ENCODE results near the gene SELENOO. TPM values are rescaled to one million over a fixed set of nuclear protein-coding genes. Genes with fewer than 3 reads are reported as not detected.

SELENOO gene
- total RNA-seq, 1 donor from 2014 or later = 15.0 TPM

DNA sequence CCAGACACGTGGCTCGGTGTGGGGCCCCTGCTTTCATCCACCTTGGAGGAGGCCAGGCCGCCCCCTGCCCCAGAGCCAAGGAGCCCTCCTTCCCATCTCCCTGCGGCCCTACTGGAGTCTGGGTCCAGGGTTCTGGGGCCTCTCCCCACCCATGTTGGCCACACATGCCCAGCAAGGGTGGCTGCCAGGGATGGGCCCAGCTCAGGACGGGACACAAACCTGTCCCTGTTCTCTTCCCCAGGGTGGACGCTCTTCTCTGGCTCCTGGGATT lies 25.7 kb upstream of the SELENOO start:
- no peaks in the 10 kb centered on the region for H3K36me3 ChIP-seq
- H3K4me3 ChIP-seq = no peak overlapping the region
- intact Hi-C loops (cut with micrococcal nuclease) = no loop called here
- TF ChIP-seq, protein P1, sequence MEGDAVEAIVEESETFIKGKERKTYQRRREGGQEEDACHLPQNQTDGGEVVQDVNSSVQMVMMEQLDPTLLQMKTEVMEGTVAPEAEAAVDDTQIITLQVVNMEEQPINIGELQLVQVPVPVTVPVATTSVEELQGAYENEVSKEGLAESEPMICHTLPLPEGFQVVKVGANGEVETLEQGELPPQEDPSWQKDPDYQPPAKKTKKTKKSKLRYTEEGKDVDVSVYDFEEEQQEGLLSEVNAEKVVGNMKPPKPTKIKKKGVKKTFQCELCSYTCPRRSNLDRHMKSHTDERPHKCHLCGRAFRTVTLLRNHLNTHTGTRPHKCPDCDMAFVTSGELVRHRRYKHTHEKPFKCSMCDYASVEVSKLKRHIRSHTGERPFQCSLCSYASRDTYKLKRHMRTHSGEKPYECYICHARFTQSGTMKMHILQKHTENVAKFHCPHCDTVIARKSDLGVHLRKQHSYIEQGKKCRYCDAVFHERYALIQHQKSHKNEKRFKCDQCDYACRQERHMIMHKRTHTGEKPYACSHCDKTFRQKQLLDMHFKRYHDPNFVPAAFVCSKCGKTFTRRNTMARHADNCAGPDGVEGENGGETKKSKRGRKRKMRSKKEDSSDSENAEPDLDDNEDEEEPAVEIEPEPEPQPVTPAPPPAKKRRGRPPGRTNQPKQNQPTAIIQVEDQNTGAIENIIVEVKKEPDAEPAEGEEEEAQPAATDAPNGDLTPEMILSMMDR (IDR thresholded peaks at IDR 0.05; ENCODE audit: borderline replicate concordance) = no peak
- H3K4me1 ChIP-seq = peaks cover 5% of the 10 kb centered on the region
- no peaks in the 10 kb centered on the region for H3K9me3 ChIP-seq (replicated peaks)
- H3K27me3 ChIP-seq (ENCODE audit: low read depth) = peaks cover 94% of the 10 kb centered on the region
- no peak for DNase-seq
- no peak overlapping the region for H3K27ac ChIP-seq (replicated peaks)

DNA sequence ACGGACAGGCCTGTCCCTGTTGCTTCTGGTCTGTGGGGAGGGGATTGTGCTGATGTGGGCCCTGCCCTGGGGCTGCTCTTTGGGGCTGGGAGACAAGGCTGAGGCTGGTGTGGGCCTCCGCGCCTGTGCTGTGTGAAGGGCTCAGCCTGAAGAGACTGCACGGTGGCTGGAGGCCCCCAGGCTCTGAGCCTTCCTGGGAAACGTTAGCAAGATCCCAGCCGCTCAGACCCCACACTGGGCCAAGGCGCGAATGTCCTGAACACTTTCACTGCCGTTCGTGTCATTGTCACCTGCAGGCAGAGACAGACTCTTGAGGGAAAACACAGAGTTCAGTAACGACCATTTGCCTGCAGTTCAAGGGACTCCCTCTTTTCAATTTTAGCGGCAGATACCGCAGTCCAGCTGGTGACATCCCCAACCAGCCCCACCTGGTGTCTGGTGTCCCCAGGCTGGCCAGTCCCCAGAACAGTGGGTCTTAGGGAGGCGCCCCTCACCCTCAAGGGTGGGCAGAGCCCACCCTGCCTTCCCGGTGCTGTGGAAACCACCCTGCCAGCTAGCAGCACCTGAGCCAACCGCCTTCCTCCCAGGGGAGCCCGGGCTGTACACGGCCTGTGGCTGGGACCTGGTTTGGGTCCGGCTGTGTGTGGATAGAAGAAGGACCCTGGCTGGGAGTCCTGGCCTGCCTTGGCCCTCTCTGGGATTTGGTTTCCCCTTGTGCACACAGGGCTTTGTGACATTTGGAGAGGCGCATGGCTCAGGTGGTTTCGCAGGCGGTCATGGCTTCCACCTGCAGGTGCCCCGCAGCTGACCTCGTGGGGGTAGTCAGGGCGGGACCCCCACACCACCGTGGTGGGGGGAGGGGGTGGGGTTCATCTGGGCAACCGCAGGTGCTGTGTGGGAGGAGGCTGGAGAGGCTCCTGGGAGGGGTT lies 24.6 kb upstream of the SELENOO start:
- Histone ChIP-seq H3K36me3 (no peaks in the 10 kb centered on the region), H3K27ac (replicated peaks) (no peak overlapping the region), H3K9me3 (replicated peaks) (no peaks in the 10 kb centered on the region), H3K27me3 (ENCODE audit: low read depth) (peaks cover 94% of the 10 kb centered on the region), H3K4me1 (no peaks in the 10 kb centered on the region), H3K4me3 (no peak overlapping the region)
- intact Hi-C loops (cut with micrococcal nuclease) = no loop called here
- no peak for DNase-seq
- TF ChIP-seq, protein P1 (IDR thresholded peaks at IDR 0.05; ENCODE audit: borderline replicate concordance) = no peak

DNA sequence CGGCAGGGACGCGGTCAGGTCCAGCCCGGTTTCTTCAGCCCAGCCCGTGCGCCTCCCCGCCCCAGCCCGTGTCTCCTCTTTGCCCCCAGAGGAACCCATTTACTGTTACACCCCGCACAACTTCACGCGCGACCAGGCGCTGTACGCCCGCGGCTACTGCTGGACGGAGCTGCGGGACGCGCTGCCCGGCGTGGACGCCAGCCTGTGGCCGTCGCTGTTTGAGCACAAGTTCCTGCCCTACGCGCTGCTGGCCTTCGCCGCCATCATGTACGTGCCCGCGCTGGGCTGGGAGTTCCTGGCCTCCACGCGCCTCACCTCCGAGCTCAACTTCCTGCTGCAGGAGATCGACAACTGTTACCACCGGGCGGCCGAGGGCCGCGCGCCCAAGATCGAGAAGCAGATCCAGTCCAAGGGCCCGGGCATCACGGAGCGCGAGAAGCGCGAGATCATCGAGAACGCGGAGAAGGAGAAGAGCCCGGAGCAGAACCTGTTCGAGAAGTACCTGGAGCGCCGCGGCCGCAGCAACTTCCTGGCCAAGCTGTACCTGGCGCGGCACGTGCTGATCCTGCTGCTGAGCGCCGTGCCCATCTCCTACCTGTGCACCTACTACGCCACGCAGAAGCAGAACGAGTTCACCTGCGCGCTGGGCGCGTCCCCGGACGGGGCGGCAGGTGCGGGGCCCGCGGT lies 23.8 kb upstream of the SELENOO start:
- no peak for DNase-seq
- TF ChIP-seq, protein P1 (IDR thresholded peaks at IDR 0.05; ENCODE audit: borderline replicate concordance) = no peak
- H3K27me3 ChIP-seq (ENCODE audit: low read depth) = peaks cover 86% of the 10 kb centered on the region

GRCh38 chr22:50177537-50178470 lies 23.0 kb upstream of the SELENOO start:
- Histone ChIP-seq H3K27me3 (ENCODE audit: low read depth) (peaks cover 78% of the 10 kb centered on the region), H3K9me3 (replicated peaks) (no peaks in the 10 kb centered on the region), H3K36me3 (no peaks in the 10 kb centered on the region), H3K4me1 (peaks cover 3% of the 10 kb centered on the region), H3K4me3 (no peak overlapping the region), H3K27ac (replicated peaks) (no peak overlapping the region)
- DNase-seq = no peak
- intact Hi-C loops (cut with micrococcal nuclease) = no loop called here
- TF ChIP-seq, protein P1 (IDR thresholded peaks at IDR 0.05; ENCODE audit: borderline replicate concordance) = no peak

More for the DNA sequence above, 23.8 kb upstream of the SELENOO start:
- Histone ChIP-seq H3K9me3 (replicated peaks) (no peaks in the 10 kb centered on the region), H3K36me3 (no peaks in the 10 kb centered on the region), H3K4me3 (no peak overlapping the region), H3K27ac (replicated peaks) (no peak overlapping the region), H3K4me1 (no peaks in the 10 kb centered on the region)
- intact Hi-C loops (cut with micrococcal nuclease) = no loop called here

DNA sequence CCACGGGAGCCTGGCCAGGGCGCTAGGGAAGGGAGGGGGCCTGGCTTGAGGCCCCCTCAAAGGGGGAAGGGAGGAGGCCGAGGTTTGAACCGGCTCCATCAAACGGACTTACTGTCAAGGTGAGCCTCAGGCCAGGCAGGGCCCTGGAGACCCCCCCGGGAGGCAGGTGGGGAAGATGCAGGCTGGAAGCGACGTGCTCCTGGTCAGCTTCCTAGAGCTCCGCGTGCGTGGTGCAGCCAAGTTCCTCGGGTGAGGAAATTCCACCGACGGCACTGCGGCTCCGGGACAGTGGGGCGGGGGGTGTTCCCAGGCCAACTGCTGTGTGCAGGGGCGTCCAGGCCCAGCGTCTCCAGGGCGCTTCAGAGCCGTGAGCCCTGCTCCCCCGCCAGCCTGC lies 22.3 kb upstream of the SELENOO start:
- no peaks in the 10 kb centered on the region for H3K9me3 ChIP-seq (replicated peaks)
- TF ChIP-seq, protein P1 (IDR thresholded peaks at IDR 0.05; ENCODE audit: borderline replicate concordance) = no peak
- H3K27ac ChIP-seq (replicated peaks) = no peak overlapping the region
- intact Hi-C loops (cut with micrococcal nuclease) = no loop called here
- no peaks in the 10 kb centered on the region for H3K36me3 ChIP-seq
- peaks cover 73% of the 10 kb centered on the region for H3K27me3 ChIP-seq (ENCODE audit: low read depth)
- peaks cover 10% of the 10 kb centered on the region for H3K4me1 ChIP-seq
- no peak for DNase-seq
- no peak overlapping the region for H3K4me3 ChIP-seq
